GM12878 (cell line): ENCODE measurements around the gene RPS10. TPM values are rescaled to one million over a fixed set of nuclear protein-coding genes. Genes with fewer than 3 reads are reported as not detected.

Experiments used
- ATAC-seq: fragments of 200-7000 bp; cut with Tn5 transposase; 3 replicates; pipeline ENCODE4 v1.9.1; 2020; ENCODE audit warnings: mild to moderate bottlenecking, moderate library complexity
- BruUV-seq: library from RNA; stranded (reverse); fragments of 400-500 nt; replicated peaks from 2 replicates; lab custom pipeline; 2021; lab: Mats Ljungman, UMichigan
- CTCF ChIA-PET: fragments of 300-600 bp; sonication (Branson Sonifier 250); formaldehyde crosslinking; extraction: SDS; loops from one replicate; lab custom pipeline; 2021; ENCODE audit warnings: inconsistent platforms; lab: Yijun Ruan, JAX
- POLR2A ChIA-PET: fragments of 350-600 bp; formaldehyde crosslinking; extraction: SDS; loops from one replicate; lab custom pipeline; 2021; ENCODE audit warnings: inconsistent platforms; lab: Charles Lee
- RAD21 ChIA-PET: fragments of 300-600 bp; sonication (Branson Sonifier 250); formaldehyde crosslinking; loops from one replicate; lab custom pipeline; 2023; ENCODE audit warnings: antibody characterized with exemption; ENCODE audit not compliant: unreplicated experiment; lab: Charles Lee
- SMC1A ChIA-PET: fragments of 300-600 bp; sonication (Branson Sonifier 250); formaldehyde crosslinking; loops from one replicate; lab custom pipeline; 2023; ENCODE audit not compliant: unreplicated experiment, uncharacterized antibody; lab: Charles Lee
- DNase-seq: peaks from one replicate; pipeline ENCODE4 v3.0.0-alpha.2; 2011; ENCODE audit warnings: low read depth, low spot score
- FAIRE-seq: peaks from 3 replicates; lab custom pipeline; 2011; peaks lifted over from hg19 to GRCh38; lab: Jason Lieb, UNC
- H2AFZ ChIP-seq: 2 replicates; pipeline ENCODE4 v1.6.0; 2011; ENCODE audit warnings: low read depth, low read length, control low read depth; ENCODE audit not compliant: control insufficient read depth
- H3K27ac ChIP-seq: 2 replicates; pipeline ENCODE4 v1.5.1; 2011; ENCODE audit warnings: control low read depth; ENCODE audit not compliant: control insufficient read depth, insufficient read depth
- H3K27me3 ChIP-seq, 2 experiments: replicated peaks in 1 of 2; 2 replicates each; pipeline versions ENCODE4 v1.6.0 to v1.6.1; 2011; ENCODE audit warnings: low read length in 1 of 2; ENCODE audit not compliant: control insufficient read depth in 2 of 2, insufficient read depth in 2 of 2
- H3K36me3 ChIP-seq, 2 experiments: 2 replicates each; pipeline ENCODE4 v1.5.1; 2011; ENCODE audit warnings: low read length in 1 of 2; ENCODE audit not compliant: control insufficient read depth in 2 of 2, insufficient read depth in 2 of 2
- H3K4me1 ChIP-seq: 2 replicates; pipeline ENCODE4 v1.6.1; 2011; ENCODE audit warnings: mild to moderate bottlenecking, low read length, moderate library complexity, mixed read lengths; ENCODE audit not compliant: control insufficient read depth, insufficient read depth
- H3K4me2 ChIP-seq: 2 replicates; pipeline ENCODE4 v1.6.0; 2011; ENCODE audit warnings: control low read depth; ENCODE audit not compliant: control insufficient read depth, insufficient read depth
- H3K4me3 ChIP-seq: fragments of 200-600 bp; sonication (generic); 2 replicates; pipeline ENCODE4 v1.5.1; 2016
- H3K79me2 ChIP-seq: 2 replicates; pipeline ENCODE4 v1.6.0; 2011; ENCODE audit warnings: low read length; ENCODE audit not compliant: control insufficient read depth, insufficient read depth
- H3K9ac ChIP-seq: 2 replicates; pipeline ENCODE4 v1.8.0; 2011; ENCODE audit warnings: low read length, control low read depth, mixed read lengths; ENCODE audit not compliant: control insufficient read depth, insufficient read depth
- H3K9me3 ChIP-seq: replicated peaks from 3 replicates; pipeline ENCODE4 v1.5.1; 2011; ENCODE audit warnings: mild to moderate bottlenecking, low read length; ENCODE audit not compliant: control insufficient read depth, insufficient read depth
- H4K20me1 ChIP-seq: 2 replicates; pipeline ENCODE4 v1.6.0; 2011; ENCODE audit not compliant: control insufficient read depth, insufficient read depth
- PAX5 ChIP-seq: IDR thresholded peaks from 2 replicates; pipeline ENCODE4 v1.6.1; 2011; ENCODE audit warnings: low read depth, low read length, borderline replicate concordance
- TBL1XR1 ChIP-seq: IDR thresholded peaks from 2 replicates; pipeline ENCODE4 v1.6.1; 2012; ENCODE audit warnings: low read depth, low read length, improper control_type of control experiment
- ZNF687 ChIP-seq: fragments of 450-650 bp; IDR thresholded peaks from 2 replicates; pipeline ENCODE4 v1.6.1; 2017; ENCODE audit warnings: mild to moderate bottlenecking, moderate library complexity
- WGBS: methylation state at CpG from one replicate; pipeline ENCODE4 v1.1.6; 2016; ENCODE audit warnings: low lambda C conversion rate; ENCODE audit not compliant: insufficient replicate concordance, insufficient coverage; ENCODE audit errors: missing lambda C conversion rate; 5-methylcytosine and 5-hydroxymethylcytosine counted together
- in situ Hi-C: fragments of 300-500 bp; cut with MboI; formaldehyde crosslinking; loops from 9 replicates; pipeline ENCODE4 v1.14.3; 2018; ENCODE audit warnings: mixed read lengths
- intact Hi-C: fragments of 100-400 bp; cut with micrococcal nuclease; formaldehyde crosslinking; loops from one replicate; pipeline ENCODE4 v1.14.2; 2022; ENCODE audit not compliant: unreplicated experiment
- polyA plus RNA-seq, 11 experiments: library from polyadenylated mRNA; depleted of rRNA in 4 of 11; unstranded in 6 of 11; stranded (reverse) in 5 of 11; fragments of >200 nt; fragmentation: Nextera tagmentation in 4 of 11; fragmentation: Illumina TruSeq in 1 of 11; extraction: Ambion mirVana in 4 of 11; extraction: Trizol in 1 of 11; gene quantifications; 1 replicate in 1 of 11; 2 replicates in 10 of 11; pipeline versions ENCODE4 v1.2.1 to v1.2.3, GENCODE V29; 2011 to 2016; ENCODE audit warnings: inconsistent platforms in 2 of 11, missing spikeins in 2 of 11, low read depth in 1 of 11
- total RNA-seq, 4 experiments: library from RNA; depleted of rRNA in 3 of 4; stranded (reverse); fragments of >200 nt in 3 of 4; fragmentation: Illumina TruSeq in 1 of 4; extraction: Trizol in 1 of 4; gene quantifications; 2 replicates each; pipeline versions ENCODE4 v1.2.1 to v1.2.3, GENCODE V29; 2013 to 2021
- TF ChIP-seq, protein P1 (sequence below): IDR thresholded peaks from 2 replicates; pipeline ENCODE4 v1.6.1; 2012; ENCODE audit warnings: improper control_type of control experiment, low read depth, low read length; ENCODE audit not compliant: insufficient replicate concordance
- TF ChIP-seq, protein P2 (sequence below): IDR thresholded peaks from 2 replicates; pipeline ENCODE4 v1.6.1; 2011; ENCODE audit warnings: borderline replicate concordance, low read depth, mild to moderate bottlenecking, moderate library complexity, low read length; ENCODE audit not compliant: insufficient read depth, poor library complexity, severe bottlenecking
- TF ChIP-seq, protein P3 (sequence below): IDR thresholded peaks from 2 replicates; pipeline ENCODE4 v1.6.1; 2012; ENCODE audit warnings: low read depth, low read length, improper control_type of control experiment

The RPS10 gene
- total and polyA plus RNA-seq, 10 of the 15 experiments (the other 5 are each of a cell fraction or from before 2014, with no cell fraction given) = 1,546 to 3,970 (median 2,813) TPM

DNA sequence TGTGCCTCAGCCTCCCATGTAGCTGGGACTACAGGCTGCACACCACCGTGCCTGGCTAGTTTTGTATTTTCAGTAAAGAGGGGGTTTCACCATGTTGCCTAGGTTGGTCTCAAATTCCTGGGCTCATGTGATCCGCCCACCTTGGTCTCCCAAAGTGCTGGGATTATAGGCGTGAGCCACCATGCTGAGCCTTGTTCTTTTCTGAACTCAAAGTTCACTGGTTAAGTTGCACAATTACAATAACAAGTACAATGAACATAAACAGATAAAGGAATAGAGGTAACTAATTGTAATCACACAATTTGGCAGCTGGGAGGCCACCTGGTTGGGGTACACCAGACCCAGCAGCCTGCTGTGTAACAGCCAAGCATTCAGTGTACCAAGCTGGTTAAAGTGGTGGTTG is 40.1 kb downstream of the RPS10 start (continued):
- TF ChIP-seq ZNF687 = no peak
- TF ChIP-seq, all 136 proteins: peak for 0

DNA sequence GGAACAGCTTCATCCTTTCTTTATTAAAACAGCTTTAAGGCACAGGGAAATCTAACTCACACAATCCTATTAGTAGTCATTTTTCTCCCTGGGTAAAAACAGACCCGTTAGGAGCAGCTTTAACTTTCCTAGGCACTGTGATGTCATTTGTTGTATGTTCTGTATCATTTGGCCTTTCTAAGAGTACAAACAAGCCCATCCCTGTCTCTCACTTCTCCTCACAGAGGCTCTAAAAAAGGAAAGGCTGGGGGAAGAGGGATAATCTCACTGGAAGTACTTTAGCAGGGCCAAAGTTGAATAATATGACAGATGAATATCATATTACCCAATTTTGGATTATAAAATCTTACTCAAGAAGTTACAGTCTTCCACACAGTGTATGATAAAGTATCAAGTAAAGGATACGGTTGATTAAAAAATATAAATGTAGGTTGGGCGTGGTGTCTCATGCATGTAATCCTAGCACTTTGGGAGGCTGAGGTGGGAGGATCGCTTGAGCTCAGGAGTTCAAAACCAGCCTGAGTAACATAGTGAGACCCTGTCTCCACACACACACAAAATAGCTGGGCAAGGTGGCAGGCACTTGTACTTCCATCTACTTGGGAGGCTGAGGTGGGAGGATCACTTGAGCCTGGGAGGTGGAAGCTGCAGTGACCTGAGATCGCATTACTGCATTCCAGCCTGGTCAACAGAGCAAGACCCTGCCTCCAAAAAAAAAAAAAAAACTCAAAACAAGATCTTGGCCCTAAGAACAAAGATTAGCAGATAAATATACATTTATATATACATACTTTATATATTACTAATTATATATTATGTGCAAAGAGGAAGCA is 41.3 kb downstream of the RPS10 start:
- H3K27ac ChIP-seq = no peak overlapping the region
- POLR2A ChIA-PET = interaction anchor here (0.6 to 0.9 kb wide), 2 partner anchors 18 to 70 kb away, joined by 3 to 4 read pairs; no protein-coding TSS in a partner anchor
- no peak overlapping the region for H3K9ac ChIP-seq
- H3K27me3 ChIP-seq = no peaks in the 10 kb centered on the region
- 80% methylated on average over 5 of the region's 5 CpGs for WGBS
- no peaks in the 10 kb centered on the region for H4K20me1 ChIP-seq
- RAD21 ChIA-PET = interaction anchor here (0.6 to 1.0 kb wide), 3 partner anchors 9 to 157 kb away, joined by 3 read pairs; no protein-coding TSS in a partner anchor
- H3K79me2 ChIP-seq = peaks cover 88% of the 10 kb centered on the region
- CTCF ChIA-PET = interaction anchor here (1.1 to 1.5 kb wide), 4 partner anchors 22 to 136 kb away, joined by 3 to 5 read pairs (median 3); partner anchors contain the start of gene SMIM29
- H3K4me3 ChIP-seq = no peak overlapping the region
- intact Hi-C loops (no loop called here), in situ Hi-C loops (no loop called here)
- BruUV-seq = no TSS peak
- no peak overlapping the region for H2AFZ ChIP-seq
- H3K4me2 ChIP-seq = no peak overlapping the region
- 0 out of 4 replicates have a peak, but pooled peaks cover 0 to 2% of the 10 kb centered on the region in 2 experiments for H3K36me3 ChIP-seq
- H3K9me3 ChIP-seq = peaks cover 3% of the 10 kb centered on the region; the same call in 2 of the 3 replicates
- DNase-seq = no peak
- ATAC-seq = no peak
- FAIRE-seq = no peak
- H3K4me1 ChIP-seq = no peaks in the 10 kb centered on the region
- SMC1A ChIA-PET = interaction anchor here (0.7 to 2.4 kb wide), 6 partner anchors 10 to 678 kb away, joined by 3 to 7 read pairs (median 4); no protein-coding TSS in a partner anchor
- TF ChIP-seq, protein P1, sequence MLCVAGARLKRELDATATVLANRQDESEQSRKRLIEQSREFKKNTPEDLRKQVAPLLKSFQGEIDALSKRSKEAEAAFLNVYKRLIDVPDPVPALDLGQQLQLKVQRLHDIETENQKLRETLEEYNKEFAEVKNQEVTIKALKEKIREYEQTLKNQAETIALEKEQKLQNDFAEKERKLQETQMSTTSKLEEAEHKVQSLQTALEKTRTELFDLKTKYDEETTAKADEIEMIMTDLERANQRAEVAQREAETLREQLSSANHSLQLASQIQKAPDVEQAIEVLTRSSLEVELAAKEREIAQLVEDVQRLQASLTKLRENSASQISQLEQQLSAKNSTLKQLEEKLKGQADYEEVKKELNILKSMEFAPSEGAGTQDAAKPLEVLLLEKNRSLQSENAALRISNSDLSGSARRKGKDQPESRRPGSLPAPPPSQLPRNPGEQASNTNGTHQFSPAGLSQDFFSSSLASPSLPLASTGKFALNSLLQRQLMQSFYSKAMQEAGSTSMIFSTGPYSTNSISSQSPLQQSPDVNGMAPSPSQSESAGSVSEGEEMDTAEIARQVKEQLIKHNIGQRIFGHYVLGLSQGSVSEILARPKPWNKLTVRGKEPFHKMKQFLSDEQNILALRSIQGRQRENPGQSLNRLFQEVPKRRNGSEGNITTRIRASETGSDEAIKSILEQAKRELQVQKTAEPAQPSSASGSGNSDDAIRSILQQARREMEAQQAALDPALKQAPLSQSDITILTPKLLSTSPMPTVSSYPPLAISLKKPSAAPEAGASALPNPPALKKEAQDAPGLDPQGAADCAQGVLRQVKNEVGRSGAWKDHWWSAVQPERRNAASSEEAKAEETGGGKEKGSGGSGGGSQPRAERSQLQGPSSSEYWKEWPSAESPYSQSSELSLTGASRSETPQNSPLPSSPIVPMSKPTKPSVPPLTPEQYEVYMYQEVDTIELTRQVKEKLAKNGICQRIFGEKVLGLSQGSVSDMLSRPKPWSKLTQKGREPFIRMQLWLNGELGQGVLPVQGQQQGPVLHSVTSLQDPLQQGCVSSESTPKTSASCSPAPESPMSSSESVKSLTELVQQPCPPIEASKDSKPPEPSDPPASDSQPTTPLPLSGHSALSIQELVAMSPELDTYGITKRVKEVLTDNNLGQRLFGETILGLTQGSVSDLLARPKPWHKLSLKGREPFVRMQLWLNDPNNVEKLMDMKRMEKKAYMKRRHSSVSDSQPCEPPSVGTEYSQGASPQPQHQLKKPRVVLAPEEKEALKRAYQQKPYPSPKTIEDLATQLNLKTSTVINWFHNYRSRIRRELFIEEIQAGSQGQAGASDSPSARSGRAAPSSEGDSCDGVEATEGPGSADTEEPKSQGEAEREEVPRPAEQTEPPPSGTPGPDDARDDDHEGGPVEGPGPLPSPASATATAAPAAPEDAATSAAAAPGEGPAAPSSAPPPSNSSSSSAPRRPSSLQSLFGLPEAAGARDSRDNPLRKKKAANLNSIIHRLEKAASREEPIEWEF = no peak
- TF ChIP-seq PAX5 (no peak), TBL1XR1 (no peak)
- TF ChIP-seq, protein P2, sequence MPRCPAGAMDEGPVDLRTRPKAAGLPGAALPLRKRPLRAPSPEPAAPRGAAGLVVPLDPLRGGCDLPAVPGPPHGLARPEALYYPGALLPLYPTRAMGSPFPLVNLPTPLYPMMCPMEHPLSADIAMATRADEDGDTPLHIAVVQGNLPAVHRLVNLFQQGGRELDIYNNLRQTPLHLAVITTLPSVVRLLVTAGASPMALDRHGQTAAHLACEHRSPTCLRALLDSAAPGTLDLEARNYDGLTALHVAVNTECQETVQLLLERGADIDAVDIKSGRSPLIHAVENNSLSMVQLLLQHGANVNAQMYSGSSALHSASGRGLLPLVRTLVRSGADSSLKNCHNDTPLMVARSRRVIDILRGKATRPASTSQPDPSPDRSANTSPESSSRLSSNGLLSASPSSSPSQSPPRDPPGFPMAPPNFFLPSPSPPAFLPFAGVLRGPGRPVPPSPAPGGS = no peak
- TF ChIP-seq, protein P3, sequence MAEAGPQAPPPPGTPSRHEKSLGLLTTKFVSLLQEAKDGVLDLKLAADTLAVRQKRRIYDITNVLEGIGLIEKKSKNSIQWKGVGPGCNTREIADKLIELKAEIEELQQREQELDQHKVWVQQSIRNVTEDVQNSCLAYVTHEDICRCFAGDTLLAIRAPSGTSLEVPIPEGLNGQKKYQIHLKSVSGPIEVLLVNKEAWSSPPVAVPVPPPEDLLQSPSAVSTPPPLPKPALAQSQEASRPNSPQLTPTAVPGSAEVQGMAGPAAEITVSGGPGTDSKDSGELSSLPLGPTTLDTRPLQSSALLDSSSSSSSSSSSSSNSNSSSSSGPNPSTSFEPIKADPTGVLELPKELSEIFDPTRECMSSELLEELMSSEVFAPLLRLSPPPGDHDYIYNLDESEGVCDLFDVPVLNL = no peak
